ENCODE results near the gene AP5Z1.
"Not testable (repeated sequence)": the region's sequence is repeated elsewhere in the genome, so short reads cannot be mapped to it uniquely, and the experiment has no call there.

Gene AP5Z1

GRCh38 chr7:4790078-4790465 is 14.6 kb downstream of the AP5Z1 start:
- no peak for DNase-seq

GRCh38 chr7:4790516-4790991 is 15.1 kb downstream of the AP5Z1 start:
- no peak for DNase-seq

GRCh38 chr7:4791101-4791737 is 15.8 kb downstream of the AP5Z1 start:
- no peak for DNase-seq

- DNase-seq: no peak
Measured at GRCh38 chr7:4791738-4792536, 16.5 kb downstream of the AP5Z1 start.

- no peak for DNase-seq
Measured at GRCh38 chr7:4792537-4793126, 17.2 kb downstream of the AP5Z1 start.

GRCh38 chr7:4793385-4793993 is 18.1 kb downstream of the AP5Z1 start:
- not testable (repeated sequence) for DNase-seq

- not testable (repeated sequence) for DNase-seq
Measured at GRCh38 chr7:4794171-4794570, 18.7 kb downstream of the AP5Z1 start.

- DNase-seq: no peak
Measured at GRCh38 chr7:4794591-4795350, 19.3 kb downstream of the AP5Z1 start.

- DNase-seq: no peak
Measured at GRCh38 chr7:4796453-4796852, 21.0 kb downstream of the AP5Z1 start.

GRCh38 chr7:4797858-4798705 is 22.7 kb downstream of the AP5Z1 start:
- no peak for DNase-seq

GRCh38 chr7:4798706-4799235 is 23.3 kb downstream of the AP5Z1 start:
- no peak for DNase-seq

GRCh38 chr7:4799508-4800268 is 24.3 kb downstream of the AP5Z1 start:
- DNase-seq: no peak

GRCh38 chr7:4800487-4800886 is 25.1 kb downstream of the AP5Z1 start:
- no peak for DNase-seq

- no peak for DNase-seq
Measured at GRCh38 chr7:4800926-4801838, 25.8 kb downstream of the AP5Z1 start.

GRCh38 chr7:4801839-4802231 is 26.4 kb downstream of the AP5Z1 start:
- no peak for DNase-seq

- not testable (repeated sequence) for DNase-seq
Measured at GRCh38 chr7:4802577-4802976, 27.2 kb downstream of the AP5Z1 start.

- no peak for DNase-seq
Measured at GRCh38 chr7:4803397-4804241, 28.2 kb downstream of the AP5Z1 start.

GRCh38 chr7:4805110-4805983 is 29.9 kb downstream of the AP5Z1 start:
- no peak for DNase-seq

Measured in NK-92 treated with Interleukin-12 subunit alpha and Interleukin-12 subunit beta, amount 100 ng/mL, for 24 hours (cell line).